ENCODE results near the gene GFOD1. TPM values are rescaled to one million over a fixed set of nuclear protein-coding genes. Genes with fewer than 3 reads are reported as not detected.

Gene GFOD1
- total RNA-seq, 1 experiment from 2014 or later, result 6.1 TPM

DNA sequence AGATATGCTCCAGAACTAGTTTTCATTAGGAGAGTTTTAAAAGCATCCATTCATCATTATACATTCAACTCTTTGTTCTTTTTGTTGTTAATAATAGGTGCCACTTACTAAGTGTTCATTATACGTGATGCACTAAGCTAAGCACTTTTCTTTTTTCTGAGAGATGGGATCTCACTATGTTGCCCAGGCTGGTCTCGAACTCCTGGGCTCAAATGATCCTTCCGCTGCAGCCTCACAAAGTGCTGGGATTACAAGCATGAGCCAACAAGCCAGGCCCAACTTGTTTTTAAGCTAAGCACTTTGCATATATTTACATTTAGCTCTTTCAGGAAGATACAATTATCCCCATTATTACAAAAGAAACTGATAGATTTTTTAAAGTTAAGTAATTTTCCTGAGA, 5.7 kb upstream of the GFOD1 start:
- Histone ChIP-seq H3K56ac (ENCODE audit: insufficient read length, low read depth, low read length) (no peak overlapping the region), H2BK20ac (ENCODE audit: low read depth, low read length, poor library complexity, severe bottlenecking) (no peak overlapping the region), H3K9ac (ENCODE audit: extremely low read depth, insufficient read length, low read length) (no peak overlapping the region), H4K8ac (replicated peaks; ENCODE audit: insufficient read length, low read depth, low read length) (no peak overlapping the region), H2BK120ac (ENCODE audit: low read depth, low read length, poor library complexity, severe bottlenecking) (no peak overlapping the region), H3K23me2 (ENCODE audit: insufficient read length, low read depth, low read length, poor library complexity, severe bottlenecking) (peaks cover under 1% of the 10 kb centered on the region), H3K4me1 (ENCODE audit: insufficient read depth, low read length) (peaks cover 10% of the 10 kb centered on the region), H3K18ac (ENCODE audit: insufficient read length, low read depth, low read length) (no peak overlapping the region), H3K4me2 (ENCODE audit: insufficient read depth, insufficient read length, low read length) (no peak overlapping the region), H3K23ac (ENCODE audit: insufficient read length, low read depth, low read length) (no peak overlapping the region), H3T11ph (ENCODE audit: low read length) (no peak overlapping the region), H3K14ac (ENCODE audit: insufficient read depth, low read length) (no peak overlapping the region), H2BK5ac (ENCODE audit: insufficient read length, low read length) (no peak overlapping the region), H2BK12ac (ENCODE audit: insufficient read length, low read depth, low read length) (no peak overlapping the region), H3K79me1 (ENCODE audit: insufficient read depth, low read depth, low read length, poor library complexity, severe bottlenecking) (no peaks in the 10 kb centered on the region), H2BK15ac (ENCODE audit: low read depth, low read length) (no peak overlapping the region), H2AFZ (ENCODE audit: low read length) (no peak overlapping the region), H3K27ac (ENCODE audit: insufficient read length, low read depth, low read length) (no peak overlapping the region), H4K91ac (ENCODE audit: insufficient read length, low read depth, low read length) (no peak overlapping the region), H4K5ac (ENCODE audit: insufficient read length, low read depth, low read length) (no peak overlapping the region), H4K20me1 (ENCODE audit: control insufficient read depth, insufficient read depth, insufficient read length) (no peaks in the 10 kb centered on the region), H3K27me3 (ENCODE audit: insufficient read depth, low read length) (peaks cover 9% of the 10 kb centered on the region; the same call in 1 of the 2 replicates), H2AK5ac (ENCODE audit: insufficient read length, low read length) (no peak overlapping the region), H3K9me3 (ENCODE audit: control insufficient read depth, low read depth, low read length) (no peaks in the 10 kb centered on the region), H3K79me2 (ENCODE audit: insufficient read depth, low read length) (no peaks in the 10 kb centered on the region), H3K4ac (ENCODE audit: low read depth, low read length) (no peak overlapping the region)
- TF ChIP-seq CTCF (conservative IDR thresholded peaks at IDR 0.05), result no peak
- H3K4me3 Mint-ChIP-seq, result no peak overlapping the region
- no peaks in the 10 kb centered on the region for H3K36me3 Mint-ChIP-seq (ENCODE audit: insufficient read depth in 1 of 3, low read depth in 3 of 3)
- no peaks in the 10 kb centered on the region; a peak in 1 of 5 replicates for H3K9me3 Mint-ChIP-seq
- peaks cover 24 to 31% of the 10 kb centered on the region in 2 experiments for H3K4me1 Mint-ChIP-seq
- no CpG with 5 or more reads among the region's 3 CpGs for WGBS (ENCODE audit: extremely low coverage, insufficient read length, low lambda C conversion rate)
- no peak overlapping the region for H3K27ac Mint-ChIP-seq
- DNase-seq, result no peak
- H3K27me3 Mint-ChIP-seq (ENCODE audit: low read depth), result peaks cover 29% of the 10 kb centered on the region
